GM21717 (cell line): ENCODE measurements around the gene TTYH1.

Source experiments
- ATAC-seq: cut with Tn5 transposase; IDR thresholded peaks from one replicate; pipeline ENCODE4 v1.9.1; 2021; ENCODE audit warnings: mild to moderate bottlenecking, moderate library complexity; ENCODE audit not compliant: unreplicated experiment

TTYH1 gene

GRCh38 chr19:54391589-54392061 lies 23.6 kb upstream of the TTYH1 start:
- no peak for ATAC-seq

GRCh38 chr19:54392105-54392504 lies 23.2 kb upstream of the TTYH1 start:
- no peak for ATAC-seq

GRCh38 chr19:54393381-54393780 lies 21.9 kb upstream of the TTYH1 start:
- no peak for ATAC-seq

GRCh38 chr19:54395685-54396084 lies 19.6 kb upstream of the TTYH1 start:
- ATAC-seq = no peak

- ATAC-seq = no peak
Measured at GRCh38 chr19:54399189-54399588, 16.1 kb upstream of the TTYH1 start.

- ATAC-seq = no peak
Measured at GRCh38 chr19:54400913-54401312, 14.4 kb upstream of the TTYH1 start.

GRCh38 chr19:54403054-54403453 lies 12.2 kb upstream of the TTYH1 start:
- ATAC-seq = no peak

GRCh38 chr19:54405628-54406027 lies 9.6 kb upstream of the TTYH1 start:
- no peak for ATAC-seq

GRCh38 chr19:54407780-54408179 lies 7.5 kb upstream of the TTYH1 start:
- ATAC-seq = no peak

- ATAC-seq = no peak
Measured at GRCh38 chr19:54408456-54409026, 6.7 kb upstream of the TTYH1 start.

- ATAC-seq = no peak
Measured at GRCh38 chr19:54411033-54411432, 4.2 kb upstream of the TTYH1 start.

- ATAC-seq = no peak
Measured at GRCh38 chr19:54412877-54413276, 2.4 kb upstream of the TTYH1 start.

- ATAC-seq = no peak
Measured at GRCh38 chr19:54414156-54414555, 1.1 kb upstream of the TTYH1 start.

GRCh38 chr19:54415901-54416673 lies 823 bp downstream of the TTYH1 start:
- no peak for ATAC-seq

GRCh38 chr19:54416695-54417491 lies 1.6 kb downstream of the TTYH1 start:
- no peak for ATAC-seq

GRCh38 chr19:54418030-54418929 lies 3.0 kb downstream of the TTYH1 start:
- ATAC-seq = no peak

- ATAC-seq = no peak
Measured at GRCh38 chr19:54418930-54419800, 3.9 kb downstream of the TTYH1 start.

- no peak for ATAC-seq
Measured at GRCh38 chr19:54420068-54420382, 4.8 kb downstream of the TTYH1 start.

- ATAC-seq = no peak
Measured at GRCh38 chr19:54420383-54421168, 5.3 kb downstream of the TTYH1 start.
